ENCODE measurements around the gene CD40LG.

GRCh38 chrX:136666088-136666487 is 18.1 kb downstream of the CD40LG start:
- no peak for TF ChIP-seq POLR2AphosphoS5 (IDR thresholded peaks at IDR 0.05; ENCODE audit: borderline replicate concordance, low read depth, low read length)
- TF ChIP-seq EZH2 (IDR thresholded peaks at IDR 0.05), result no peak

All from SK-N-MC (cell line).